ENCODE measurements around the gene FAR2. TPM values are rescaled to one million over a fixed set of nuclear protein-coding genes. Genes with fewer than 3 reads are reported as not detected.

Gene FAR2
- 2.2 TPM for polyA plus RNA-seq (2012; ENCODE audit: low read depth, missing spikeins)

DNA sequence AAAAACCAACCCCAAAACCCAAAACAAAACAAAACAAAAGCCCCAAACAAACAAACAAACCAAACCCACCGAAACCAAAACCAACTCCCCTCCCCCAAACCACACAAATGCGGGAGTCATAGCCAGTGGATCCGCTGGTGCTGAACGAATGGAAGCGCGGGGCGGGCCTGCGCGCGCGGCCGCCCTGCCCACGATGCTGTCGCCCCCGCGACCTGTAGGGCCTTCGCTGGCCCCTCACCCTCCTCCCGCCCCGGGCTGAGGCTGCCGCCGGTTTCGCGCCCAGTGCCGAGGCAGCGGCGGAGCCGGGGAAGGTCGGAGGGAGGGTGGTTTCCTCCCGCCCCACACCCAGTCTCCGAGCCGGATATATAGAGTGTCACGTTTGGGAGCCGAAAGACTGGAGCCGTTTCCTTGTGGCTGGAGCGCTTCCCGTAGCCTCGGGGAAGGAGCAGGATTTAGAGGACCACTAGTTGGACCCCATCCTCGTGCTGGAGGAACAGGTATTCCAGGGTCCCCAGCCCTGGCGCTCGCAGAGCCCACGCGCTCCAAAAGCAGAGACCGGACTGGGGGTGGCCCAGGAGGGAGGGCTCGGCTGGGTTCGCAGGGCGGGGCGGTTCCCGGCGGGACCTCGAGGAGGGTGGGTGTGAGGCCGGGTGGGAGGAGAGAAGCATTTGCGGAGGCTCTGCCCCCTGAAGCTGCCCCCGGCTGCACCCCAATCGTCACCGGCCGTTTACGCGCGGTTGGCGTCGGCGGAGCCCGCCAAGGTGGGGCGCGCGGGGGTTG lies at the start of gene FAR2:
TSS of gene FAR2 (plus strand) at position 368 of the 780 bp plus-strand sequence. CDS start 121,172 bp downstream, outside the sequence.
- FAIRE-seq, result peak; percentile 68
- TF ChIP-seq PAX5 (IDR thresholded peaks at IDR 0.05; ENCODE audit: insufficient read depth, low read length, severe bottlenecking) (no peak), POU2F2 (IDR thresholded peaks at IDR 0.05; ENCODE audit: low read depth, low read length) (no peak), SPI1 (IDR thresholded peaks at IDR 0.05; ENCODE audit: low read depth, low read length) (no peak), POLR2A (IDR thresholded peaks at IDR 0.05; ENCODE audit: low read depth, low read length) (no peak), POLR2AphosphoS5 (IDR thresholded peaks at IDR 0.05; ENCODE audit: low read depth, low read length) (no peak), TAF1 (IDR thresholded peaks at IDR 0.05; ENCODE audit: low read depth, low read length) (no peak)
- peak; percentile 51 for DNase-seq (ENCODE audit: insufficient read length, low spot score)

GRCh38 chr12:29102741-29103140 lies 46.3 kb upstream of the FAR2 start:
- FAIRE-seq (no peak), DNase-seq (ENCODE audit: insufficient read length, low spot score) (no peak)
- TF ChIP-seq TAF1 (IDR thresholded peaks at IDR 0.05; ENCODE audit: low read depth, low read length), result no peak
- no peak for TF ChIP-seq POLR2AphosphoS5 (IDR thresholded peaks at IDR 0.05; ENCODE audit: low read depth, low read length)
- no peak for TF ChIP-seq SPI1 (IDR thresholded peaks at IDR 0.05; ENCODE audit: low read depth, low read length)
- no peak for TF ChIP-seq PAX5 (IDR thresholded peaks at IDR 0.05; ENCODE audit: insufficient read depth, low read length, severe bottlenecking)
- TF ChIP-seq POU2F2 (IDR thresholded peaks at IDR 0.05; ENCODE audit: low read depth, low read length), result no peak
- no peak for TF ChIP-seq POLR2A (IDR thresholded peaks at IDR 0.05; ENCODE audit: low read depth, low read length)

DNA sequence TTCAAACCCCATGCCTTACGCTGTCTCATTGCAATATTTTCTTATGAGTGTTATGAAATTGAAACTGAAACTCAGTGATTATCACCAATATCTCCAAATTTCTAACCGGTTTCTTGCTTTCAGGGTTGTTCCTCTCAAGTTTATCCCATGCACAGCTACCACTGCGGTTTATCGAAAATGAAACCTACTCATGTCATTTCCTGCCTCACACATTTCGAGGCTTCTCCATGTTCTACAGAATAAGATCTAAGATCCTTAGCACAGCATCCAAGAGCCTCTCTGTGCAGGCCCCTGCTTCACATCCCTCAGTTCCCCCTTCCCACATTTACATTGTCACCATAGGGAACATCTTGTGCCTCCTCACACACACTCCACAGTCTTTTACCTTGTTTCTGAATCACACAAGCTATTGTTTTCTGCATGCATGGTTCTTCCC lies 45.5 kb upstream of the FAR2 start:
- peak; percentile 91 for FAIRE-seq
- no peak for DNase-seq (ENCODE audit: insufficient read length, low spot score)
- TF ChIP-seq TAF1 (IDR thresholded peaks at IDR 0.05; ENCODE audit: low read depth, low read length), result no peak
- TF ChIP-seq POU2F2 (IDR thresholded peaks at IDR 0.05; ENCODE audit: low read depth, low read length), result no peak
- 0 out of 2 replicates have a peak, but pooled peaks have one; percentile 21 for TF ChIP-seq SPI1 (IDR thresholded peaks at IDR 0.05; ENCODE audit: low read depth, low read length)

DNA sequence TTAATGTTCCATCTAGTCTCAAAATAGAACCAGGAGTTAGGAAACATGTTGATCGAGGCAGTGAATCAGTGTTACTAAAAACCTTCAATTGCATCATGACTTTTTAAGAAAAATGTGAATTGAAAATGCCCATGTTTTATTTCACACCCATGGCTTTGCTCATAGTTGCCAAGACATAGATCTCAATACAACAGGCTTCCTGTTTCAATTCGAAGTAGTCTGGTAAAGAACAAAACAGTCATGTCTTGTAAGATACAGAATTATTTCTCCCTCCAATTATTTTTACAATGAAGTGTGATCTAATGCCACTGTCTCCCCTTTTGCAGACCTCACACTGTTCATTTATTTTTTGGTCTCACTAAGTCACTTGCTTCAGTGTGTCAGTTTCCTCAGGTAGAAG lies 44.6 kb upstream of the FAR2 start:
- no peak for DNase-seq (ENCODE audit: insufficient read length, low spot score)
- no peak for TF ChIP-seq PAX5 (IDR thresholded peaks at IDR 0.05; ENCODE audit: insufficient read depth, low read length, severe bottlenecking)
- no peak for TF ChIP-seq TAF1 (IDR thresholded peaks at IDR 0.05; ENCODE audit: low read depth, low read length)
- TF ChIP-seq POLR2A (IDR thresholded peaks at IDR 0.05; ENCODE audit: low read depth, low read length), result no peak
- no peak for TF ChIP-seq SPI1 (IDR thresholded peaks at IDR 0.05; ENCODE audit: low read depth, low read length)
- no peak for TF ChIP-seq POU2F2 (IDR thresholded peaks at IDR 0.05; ENCODE audit: low read depth, low read length)
- no peak for TF ChIP-seq POLR2AphosphoS5 (IDR thresholded peaks at IDR 0.05; ENCODE audit: low read depth, low read length)
- peak; percentile 48 for FAIRE-seq

DNA sequence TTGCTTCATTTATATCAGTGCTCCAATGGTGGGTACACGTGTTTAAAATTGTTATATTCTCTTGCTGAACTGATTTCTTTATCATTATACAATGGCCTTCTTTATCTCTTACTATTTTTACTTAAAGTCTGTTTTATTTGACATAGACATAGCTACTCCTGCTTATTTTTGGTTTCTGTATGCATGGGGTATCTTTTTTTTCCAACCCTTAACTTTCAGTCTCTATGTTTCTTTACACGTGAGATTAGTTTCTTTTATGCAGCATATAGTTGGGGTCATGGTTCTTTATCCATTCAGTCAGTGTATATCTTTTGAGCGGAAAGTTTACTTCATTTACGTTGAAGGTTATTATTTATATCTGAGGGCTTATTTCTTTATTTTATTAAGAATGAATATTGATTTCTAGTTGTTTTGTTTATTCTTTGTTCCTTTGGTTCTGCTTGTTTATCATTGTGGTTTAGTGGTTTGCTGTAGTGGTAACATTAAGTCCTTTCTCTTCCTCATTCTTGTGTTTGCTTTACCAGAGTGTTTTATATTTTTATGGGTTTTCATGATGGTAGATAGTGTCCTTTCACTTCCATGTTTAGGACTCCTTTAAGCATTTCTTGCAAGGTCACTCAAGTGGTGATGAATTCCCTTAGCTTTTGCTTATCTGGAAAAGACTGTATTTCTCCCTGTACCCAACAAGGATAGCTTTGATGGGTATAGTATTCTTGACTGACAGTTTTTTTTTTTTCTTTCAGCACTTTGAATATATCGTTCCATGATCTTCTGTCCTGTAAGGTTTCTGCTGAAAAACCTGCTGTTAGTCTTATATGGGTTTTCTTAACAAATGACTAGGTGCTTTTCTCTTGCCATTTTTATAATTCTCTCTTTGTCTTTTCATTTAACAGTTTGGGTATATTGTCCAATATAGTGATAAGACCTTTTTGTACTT lies 38.3 kb upstream of the FAR2 start:
- no peak for TF ChIP-seq PAX5 (IDR thresholded peaks at IDR 0.05; ENCODE audit: insufficient read depth, low read length, severe bottlenecking)
- peak; percentile 80 for TF ChIP-seq SPI1 (IDR thresholded peaks at IDR 0.05; ENCODE audit: low read depth, low read length)
- no peak for FAIRE-seq
- DNase-seq (ENCODE audit: insufficient read length, low spot score), result no peak

DNA sequence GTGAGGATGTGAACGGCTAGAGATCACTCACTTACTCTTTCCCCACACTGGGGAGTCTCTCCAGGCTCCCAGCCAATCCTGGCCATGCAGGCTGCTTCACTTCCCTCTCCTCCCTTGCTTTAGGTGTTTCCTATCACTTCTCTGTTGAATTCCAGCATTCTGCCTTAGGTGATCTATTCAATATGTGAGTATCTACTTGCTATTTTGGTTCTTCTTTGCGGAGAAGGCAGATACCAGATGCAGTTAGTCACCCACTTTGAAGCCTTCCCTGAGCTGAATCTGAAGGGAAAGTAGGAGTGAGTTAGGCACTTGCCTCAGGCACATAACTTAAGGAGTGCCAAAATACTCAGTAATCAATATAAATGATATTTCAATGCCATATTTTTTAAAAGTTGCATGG lies 36.0 kb upstream of the FAR2 start:
- no peak for FAIRE-seq
- TF ChIP-seq PAX5 (IDR thresholded peaks at IDR 0.05; ENCODE audit: insufficient read depth, low read length, severe bottlenecking) (no peak), POLR2A (IDR thresholded peaks at IDR 0.05; ENCODE audit: low read depth, low read length) (no peak)
- no peak for DNase-seq (ENCODE audit: insufficient read length, low spot score)

- FAIRE-seq, result no peak
- DNase-seq (ENCODE audit: insufficient read length, low spot score), result no peak
- no peak for TF ChIP-seq PAX5 (IDR thresholded peaks at IDR 0.05; ENCODE audit: insufficient read depth, low read length, severe bottlenecking)
- no peak for TF ChIP-seq POLR2AphosphoS5 (IDR thresholded peaks at IDR 0.05; ENCODE audit: low read depth, low read length)
- no peak for TF ChIP-seq TAF1 (IDR thresholded peaks at IDR 0.05; ENCODE audit: low read depth, low read length)
- TF ChIP-seq SPI1 (IDR thresholded peaks at IDR 0.05; ENCODE audit: low read depth, low read length), result no peak
- TF ChIP-seq POU2F2 (IDR thresholded peaks at IDR 0.05; ENCODE audit: low read depth, low read length), result no peak
- TF ChIP-seq POLR2A (IDR thresholded peaks at IDR 0.05; ENCODE audit: low read depth, low read length), result no peak
Measured at GRCh38 chr12:29116414-29116813, 32.7 kb upstream of the FAR2 start.

GRCh38 chr12:29131539-29131938 lies 17.5 kb upstream of the FAR2 start:
- DNase-seq (ENCODE audit: insufficient read length, low spot score) (no peak), FAIRE-seq (no peak)
- no peak for TF ChIP-seq TAF1 (IDR thresholded peaks at IDR 0.05; ENCODE audit: low read depth, low read length)
- TF ChIP-seq POLR2AphosphoS5 (IDR thresholded peaks at IDR 0.05; ENCODE audit: low read depth, low read length), result no peak
- TF ChIP-seq POLR2A (IDR thresholded peaks at IDR 0.05; ENCODE audit: low read depth, low read length), result no peak
- TF ChIP-seq SPI1 (IDR thresholded peaks at IDR 0.05; ENCODE audit: low read depth, low read length), result no peak
- no peak for TF ChIP-seq PAX5 (IDR thresholded peaks at IDR 0.05; ENCODE audit: insufficient read depth, low read length, severe bottlenecking)

GRCh38 chr12:29132316-29132715 lies 16.8 kb upstream of the FAR2 start:
- DNase-seq (ENCODE audit: insufficient read length, low spot score) (no peak), FAIRE-seq (no peak)
- TF ChIP-seq POLR2AphosphoS5 (IDR thresholded peaks at IDR 0.05; ENCODE audit: low read depth, low read length), result no peak
- TF ChIP-seq POLR2A (IDR thresholded peaks at IDR 0.05; ENCODE audit: low read depth, low read length), result no peak
- no peak for TF ChIP-seq POU2F2 (IDR thresholded peaks at IDR 0.05; ENCODE audit: low read depth, low read length)
- no peak for TF ChIP-seq PAX5 (IDR thresholded peaks at IDR 0.05; ENCODE audit: insufficient read depth, low read length, severe bottlenecking)
- TF ChIP-seq TAF1 (IDR thresholded peaks at IDR 0.05; ENCODE audit: low read depth, low read length), result no peak
- TF ChIP-seq SPI1 (IDR thresholded peaks at IDR 0.05; ENCODE audit: low read depth, low read length), result no peak

Data from GM12891 (cell line).